ENCODE data around the gene NIPSNAP2.

The NIPSNAP2 gene

GRCh38 chr7:55965100-55965470, 700 bp downstream of the NIPSNAP2 start:
- no peak for TF ChIP-seq ZNF274 (IDR thresholded peaks at IDR 0.05; ENCODE audit: low read depth, low read length)
- peak overlapping the region; percentile 88 for H3K4me3 ChIP-seq (ENCODE audit: low read length)

- H3K4me3 ChIP-seq (ENCODE audit: low read length): no peak overlapping the region
- TF ChIP-seq ZNF274 (IDR thresholded peaks at IDR 0.05; ENCODE audit: low read depth, low read length): no peak
Measured at GRCh38 chr7:55965805-55966421, 1.5 kb downstream of the NIPSNAP2 start.

GRCh38 chr7:55966851-55967250, 2.5 kb downstream of the NIPSNAP2 start:
- no peak overlapping the region for H3K4me3 ChIP-seq (ENCODE audit: low read length)
- no peak for TF ChIP-seq ZNF274 (IDR thresholded peaks at IDR 0.05; ENCODE audit: low read depth, low read length)

- no peak overlapping the region for H3K4me3 ChIP-seq (ENCODE audit: low read length)
- TF ChIP-seq ZNF274 (IDR thresholded peaks at IDR 0.05; ENCODE audit: low read depth, low read length): no peak
Measured at GRCh38 chr7:55969391-55969790, 5.0 kb downstream of the NIPSNAP2 start.

GRCh38 chr7:55970561-55970960, 6.2 kb downstream of the NIPSNAP2 start:
- H3K4me3 ChIP-seq (ENCODE audit: low read length): no peak overlapping the region

GRCh38 chr7:55970978-55971377, 6.6 kb downstream of the NIPSNAP2 start:
- TF ChIP-seq ZNF274 (IDR thresholded peaks at IDR 0.05; ENCODE audit: low read depth, low read length): no peak
- no peak overlapping the region for H3K4me3 ChIP-seq (ENCODE audit: low read length)

More at GRCh38 chr7:55970561-55970960, 6.2 kb downstream of the NIPSNAP2 start:
- no peak for TF ChIP-seq ZNF274 (IDR thresholded peaks at IDR 0.05; ENCODE audit: low read depth, low read length)

GRCh38 chr7:55973747-55974250, 9.4 kb downstream of the NIPSNAP2 start:
- TF ChIP-seq ZNF274 (IDR thresholded peaks at IDR 0.05; ENCODE audit: low read depth, low read length): no peak

GRCh38 chr7:55975988-55976633, 11.7 kb downstream of the NIPSNAP2 start:
- H3K4me3 ChIP-seq (ENCODE audit: low read length): no peak overlapping the region
- no peak for TF ChIP-seq ZNF274 (IDR thresholded peaks at IDR 0.05; ENCODE audit: low read depth, low read length)

More at GRCh38 chr7:55973747-55974250, 9.4 kb downstream of the NIPSNAP2 start:
- H3K4me3 ChIP-seq (ENCODE audit: low read length): no peak overlapping the region

GRCh38 chr7:55977831-55978230, 13.4 kb downstream of the NIPSNAP2 start:
- no peak overlapping the region for H3K4me3 ChIP-seq (ENCODE audit: low read length)
- no peak for TF ChIP-seq ZNF274 (IDR thresholded peaks at IDR 0.05; ENCODE audit: low read depth, low read length)

GRCh38 chr7:55980266-55980665, 15.9 kb downstream of the NIPSNAP2 start:
- TF ChIP-seq ZNF274 (IDR thresholded peaks at IDR 0.05; ENCODE audit: low read depth, low read length): no peak
- H3K4me3 ChIP-seq (ENCODE audit: low read length): no peak overlapping the region

- H3K4me3 ChIP-seq (ENCODE audit: low read length): no peak overlapping the region
- TF ChIP-seq ZNF274 (IDR thresholded peaks at IDR 0.05; ENCODE audit: low read depth, low read length): no peak
Measured at GRCh38 chr7:55983537-55983936, 19.2 kb downstream of the NIPSNAP2 start.

- no peak for TF ChIP-seq ZNF274 (IDR thresholded peaks at IDR 0.05; ENCODE audit: low read depth, low read length)
- no peak overlapping the region for H3K4me3 ChIP-seq (ENCODE audit: low read length)
Measured at GRCh38 chr7:55992346-55992745, 28.0 kb downstream of the NIPSNAP2 start.

- no peak for TF ChIP-seq ZNF274 (IDR thresholded peaks at IDR 0.05; ENCODE audit: low read depth, low read length)
Measured at GRCh38 chr7:55996856-55997500, 32.6 kb downstream of the NIPSNAP2 start.

GRCh38 chr7:56003749-56004148, 39.4 kb downstream of the NIPSNAP2 start:
- no peak overlapping the region for H3K4me3 ChIP-seq (ENCODE audit: low read length)
- TF ChIP-seq ZNF274 (IDR thresholded peaks at IDR 0.05; ENCODE audit: low read depth, low read length): no peak

More at GRCh38 chr7:55996856-55997500, 32.6 kb downstream of the NIPSNAP2 start:
- H3K4me3 ChIP-seq (ENCODE audit: low read length): no peak overlapping the region

- TF ChIP-seq ZNF274 (IDR thresholded peaks at IDR 0.05; ENCODE audit: low read depth, low read length): no peak
- H3K4me3 ChIP-seq (ENCODE audit: low read length): no peak overlapping the region
Measured at GRCh38 chr7:56007167-56007652, 42.8 kb downstream of the NIPSNAP2 start.

Measured in GM08714 (cell line).